H1 (cell line): ENCODE data around the gene KRIT1. TPM values are rescaled to one million over a fixed set of nuclear protein-coding genes. Genes with fewer than 3 reads are reported as not detected.
A peak's percentile ranks its signal among the peaks of the same experiment; 100 is the strongest.

ENCODE experiments used
- BCL11A ChIP-seq, 2 experiments: IDR thresholded peaks; one replicate each; pipeline ENCODE4 v1.6.1; 2011; ENCODE audit warnings: low read depth in 2 of 2, low read length in 2 of 2, mild to moderate bottlenecking in 2 of 2
- CEBPB ChIP-seq: IDR thresholded peaks from 2 replicates; pipeline ENCODE4 v1.6.1; 2012; ENCODE audit warnings: low read depth, low read length
- CHD1 ChIP-seq: IDR thresholded peaks from 2 replicates; pipeline ENCODE4 v1.6.1; 2012; ENCODE audit warnings: low read depth, low read length, improper control_type of control experiment
- EGR1 ChIP-seq: IDR thresholded peaks from 2 replicates; pipeline ENCODE4 v1.6.1; 2011; ENCODE audit warnings: low read depth, low read length, borderline replicate concordance
- EP300 ChIP-seq, 2 experiments: IDR thresholded peaks; 1 replicate in 1 of 2; 2 replicates in 1 of 2; pipeline ENCODE4 v1.6.1; 2011 to 2012; ENCODE audit warnings: low read depth in 2 of 2, low read length in 2 of 2, mild to moderate bottlenecking in 2 of 2, borderline replicate concordance in 1 of 2, inconsistent platforms in 1 of 2, moderate library complexity in 1 of 2
- EZH2 ChIP-seq: fragments of 200-600 bp; sonication (generic); IDR thresholded peaks from 2 replicates; pipeline ENCODE4 v1.7.1; 2012; ENCODE audit warnings: low read depth, mild to moderate bottlenecking, moderate library complexity, low read length, inconsistent platforms; ENCODE audit not compliant: severe bottlenecking
- FOSL1 ChIP-seq: IDR thresholded peaks from 2 replicates; pipeline ENCODE4 v1.6.1; 2011; ENCODE audit warnings: mild to moderate bottlenecking, low read depth, low read length, moderate library complexity; ENCODE audit not compliant: insufficient read depth
- GABPA ChIP-seq: IDR thresholded peaks from 2 replicates; pipeline ENCODE4 v1.6.1; 2011; ENCODE audit warnings: mild to moderate bottlenecking, low read length, moderate library complexity, borderline replicate concordance; ENCODE audit not compliant: insufficient read depth
- JUND ChIP-seq: IDR thresholded peaks from 2 replicates; pipeline ENCODE4 v1.6.1; 2011; ENCODE audit warnings: mild to moderate bottlenecking, improper control_type of control experiment, low read length
- KDM4A ChIP-seq: IDR thresholded peaks from one replicate; pipeline ENCODE4 v1.7.1; 2012; ENCODE audit warnings: low read depth, mild to moderate bottlenecking, moderate library complexity, low read length, inconsistent platforms; ENCODE audit not compliant: severe bottlenecking
- PHF8 ChIP-seq: fragments of 200-600 bp; sonication (generic); conservative IDR thresholded peaks from 2 replicates; pipeline ENCODE4 v1.7.1; 2012; ENCODE audit warnings: low read depth, mild to moderate bottlenecking, inconsistent platforms, low read length, moderate library complexity
- POU5F1 ChIP-seq: IDR thresholded peaks from 2 replicates; pipeline ENCODE4 v1.6.1; 2011; ENCODE audit warnings: low read depth, mild to moderate bottlenecking, low read length, moderate library complexity
- RAD21 ChIP-seq, 2 experiments: IDR thresholded peaks in 1 of 2; conservative IDR thresholded peaks in 1 of 2; 2 replicates each; pipeline ENCODE4 v1.6.1; 2011; ENCODE audit warnings: low read depth in 2 of 2, low read length in 2 of 2, improper control_type of control experiment in 1 of 2, inconsistent platforms in 1 of 2, mild to moderate bottlenecking in 1 of 2, moderate library complexity in 1 of 2
- RFX5 ChIP-seq: IDR thresholded peaks from 2 replicates; pipeline ENCODE4 v1.6.1; 2011; ENCODE audit warnings: low read depth, low read length, improper control_type of control experiment, borderline replicate concordance
- SAP30 ChIP-seq: fragments of 300-600 bp; sonication (generic); IDR thresholded peaks from 2 replicates; pipeline ENCODE4 v1.7.1; 2012; ENCODE audit warnings: low read length, moderate library complexity, mild to moderate bottlenecking, inconsistent platforms; ENCODE audit not compliant: insufficient read depth, insufficient replicate concordance
- SIN3A ChIP-seq, 2 experiments: IDR thresholded peaks in 1 of 2; conservative IDR thresholded peaks in 1 of 2; 2 replicates each; pipeline ENCODE4 v1.6.1; 2011 to 2012; ENCODE audit warnings: low read length in 2 of 2, improper control_type of control experiment in 1 of 2, low read depth in 1 of 2, mild to moderate bottlenecking in 1 of 2
- SIRT6 ChIP-seq: IDR thresholded peaks from one replicate; pipeline ENCODE4 v1.7.1; 2012; ENCODE audit warnings: low read length, inconsistent platforms
- SP2 ChIP-seq: IDR thresholded peaks from 2 replicates; pipeline ENCODE4 v1.6.1; 2012; ENCODE audit warnings: mild to moderate bottlenecking, low read length, inconsistent platforms
- SP4 ChIP-seq: IDR thresholded peaks from 2 replicates; pipeline ENCODE4 v1.6.1; 2012; ENCODE audit warnings: low read length, inconsistent platforms
- TAF7 ChIP-seq: optimal IDR thresholded peaks from 2 replicates; pipeline ENCODE3; 2011; ENCODE audit warnings: low read depth, mild to moderate bottlenecking, inconsistent platforms, low read length, moderate library complexity, borderline replicate concordance
- TBP ChIP-seq: IDR thresholded peaks from 2 replicates; pipeline ENCODE4 v1.6.1; 2011; ENCODE audit warnings: low read depth, low read length, improper control_type of control experiment
- YY1 ChIP-seq: IDR thresholded peaks from 2 replicates; pipeline ENCODE4 v1.6.1; 2011; ENCODE audit warnings: low read depth, mild to moderate bottlenecking, low read length
- ZNF274 ChIP-seq: IDR thresholded peaks from 2 replicates; pipeline ENCODE4 v1.7.0; 2012; ENCODE audit warnings: low read length, borderline replicate concordance; ENCODE audit errors: extremely low read depth
- polyA plus RNA-seq, 7 experiments: library from polyadenylated mRNA; depleted of rRNA in 3 of 7; stranded (reverse) in 5 of 7; unstranded in 2 of 7; fragments of >200 nt in 5 of 7; fragments of 200-250 nt in 2 of 7; gene quantifications; 1 replicate in 5 of 7; 2 replicates in 1 of 7; 4 replicates in 1 of 7; pipeline versions ENCODE4 v1.2.1 to v1.2.3, GENCODE V29; 2011 to 2013; ENCODE audit warnings: missing spikeins in 2 of 7, mixed read lengths in 2 of 7
- total RNA-seq: library from RNA; stranded (reverse); fragmentation: NEBNext Ultra II Directional; extraction: Animal tissue kit (Norgen Biotek cat#: 25700); gene quantifications from 2 replicates; pipeline ENCODE4 v1.2.1, GENCODE V29; 2021

The KRIT1 gene
- total and polyA plus RNA-seq, 2 of the 8 experiments (the other 6 are each of a cell fraction or from before 2014, with no cell fraction given): 14.3 to 28.8 TPM

DNA sequence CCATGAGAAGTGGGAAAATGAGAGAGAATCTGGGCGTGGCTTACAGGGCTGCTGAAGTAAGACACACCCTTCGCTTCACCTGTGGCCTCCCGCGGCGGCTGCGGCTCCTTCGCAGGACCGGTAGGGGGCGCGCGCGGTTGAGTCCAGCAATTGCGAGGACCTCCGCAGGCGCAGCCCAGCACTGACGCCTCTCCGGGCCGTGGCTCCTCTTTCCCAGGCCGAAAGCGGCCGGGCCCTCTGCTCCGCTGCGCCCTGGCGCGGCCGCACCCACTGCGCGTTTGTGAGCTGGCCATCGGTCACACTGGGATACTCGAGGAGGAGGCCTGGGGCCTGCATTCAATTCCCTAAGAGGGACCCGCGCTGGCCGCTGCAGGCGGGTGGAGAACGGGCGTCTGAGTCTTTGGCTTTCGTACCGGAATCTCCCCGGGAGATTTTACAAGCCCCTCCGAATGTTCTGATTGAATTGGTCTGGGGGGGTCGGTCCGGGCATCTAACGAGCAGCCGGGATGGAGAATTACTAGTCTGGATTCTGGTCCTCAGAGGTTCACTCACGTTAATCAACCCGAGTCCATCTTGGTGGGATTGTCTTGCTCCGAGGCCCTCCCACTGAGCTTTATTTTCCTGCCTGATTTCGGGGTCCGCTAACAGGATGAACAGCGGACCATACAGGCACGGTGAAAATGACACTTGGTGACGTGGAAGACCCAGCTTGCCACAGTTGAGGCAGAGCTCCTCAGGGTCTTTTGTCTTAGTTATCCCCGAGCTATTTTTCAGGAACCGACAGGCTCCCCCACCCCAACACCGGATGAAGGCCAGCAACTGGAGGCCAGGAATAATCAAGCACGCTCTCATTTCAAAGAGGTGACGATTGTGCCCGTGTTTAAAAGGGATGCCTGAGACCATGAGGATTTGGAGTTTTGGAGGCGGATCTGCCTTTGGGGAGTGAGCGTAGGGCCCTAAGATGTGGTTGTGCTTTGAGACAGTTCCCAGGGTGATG, 66.5 kb downstream of the KRIT1 start, which contains the start of gene LRRD1 (continued):
- TF ChIP-seq JUND (no peak), EP300 (IDR thresholded peaks at IDR 0.05; ENCODE audit: borderline replicate concordance in 1 of 2, low read depth in 2 of 2, low read length in 2 of 2) (no peak), FOSL1 (no peak), RFX5 (no peak), SP4 (no peak), KDM4A (peak; percentile 75), EGR1 (no peak), BCL11A (IDR thresholded peaks at IDR 0.05; ENCODE audit: low read depth in 2 of 2, low read length in 2 of 2) (no peak), YY1 (no peak), TAF7 (no peak), EZH2 (peak; percentile 22), CHD1 (no peak), CEBPB (no peak), SIN3A (conservative IDR thresholded peaks at IDR 0.05 in 1 of 2, IDR thresholded peaks at IDR 0.05 in 1 of 2; ENCODE audit: low read depth in 1 of 2, low read length in 2 of 2) (0 out of 4 replicates have a peak, but pooled peaks of 1 of the 2 experiments have one; percentile 17), GABPA (no peak), POU5F1 (no peak), SP2 (no peak), RAD21 (IDR thresholded peaks at IDR 0.05 in 1 of 2, conservative IDR thresholded peaks at IDR 0.05 in 1 of 2; ENCODE audit: low read depth in 2 of 2, low read length in 2 of 2) (peak; percentile 68 to 69), SAP30 (no peak), SIRT6 (no peak), PHF8 (peak; percentile 43; the same call in 1 of the 2 replicates), TBP (peak; percentile 45; the same call in 1 of the 2 replicates), ZNF274 (no peak)
